ENCODE results near the gene UPK3A.

Gene UPK3A

GRCh38 chr22:45332001-45332400 is 47.3 kb downstream of the UPK3A start:
- Histone ChIP-seq H3K27ac (replicated peaks) (no peak overlapping the region), H3K4me3 (replicated peaks; ENCODE audit: insufficient read depth, low read length) (no peak overlapping the region)
- no peak for TF ChIP-seq GABPA (IDR thresholded peaks at IDR 0.05; ENCODE audit: low read depth)
- no peak for TF ChIP-seq REST (IDR thresholded peaks at IDR 0.05; ENCODE audit: insufficient replicate concordance, low read depth)
- no peak for TF ChIP-seq SPI1 (IDR thresholded peaks at IDR 0.05; ENCODE audit: borderline replicate concordance, low read depth)
- TF ChIP-seq POLR2AphosphoS5 (IDR thresholded peaks at IDR 0.05; ENCODE audit: low read depth), result no peak
- no peak for TF ChIP-seq CTCF (IDR thresholded peaks at IDR 0.05; ENCODE audit: insufficient read depth, low read length)

GRCh38 chr22:45334068-45334467 is 49.3 kb downstream of the UPK3A start:
- no peak for DNase-seq (ENCODE audit: low read depth in 1 of 2, low spot score in 1 of 2)
- Histone ChIP-seq H3K4me3 (replicated peaks; ENCODE audit: insufficient read depth, low read length) (no peak overlapping the region), H3K27ac (replicated peaks) (no peak overlapping the region), H3K27me3 (ENCODE audit: insufficient read depth, poor library complexity, severe bottlenecking) (no peaks in the 10 kb centered on the region)
- TF ChIP-seq POLR2AphosphoS5 (IDR thresholded peaks at IDR 0.05; ENCODE audit: low read depth), result no peak
- no peak for TF ChIP-seq GABPA (IDR thresholded peaks at IDR 0.05; ENCODE audit: low read depth)
- TF ChIP-seq CTCF (IDR thresholded peaks at IDR 0.05; ENCODE audit: insufficient read depth, low read length), result no peak
- TF ChIP-seq REST (IDR thresholded peaks at IDR 0.05; ENCODE audit: insufficient replicate concordance, low read depth), result no peak
- TF ChIP-seq SPI1 (IDR thresholded peaks at IDR 0.05; ENCODE audit: borderline replicate concordance, low read depth), result no peak

More at GRCh38 chr22:45332001-45332400, 47.3 kb downstream of the UPK3A start:
- DNase-seq (ENCODE audit: low read depth in 1 of 2, low spot score in 1 of 2), result no peak
- no peaks in the 10 kb centered on the region for H3K27me3 ChIP-seq (ENCODE audit: insufficient read depth, poor library complexity, severe bottlenecking)

- Histone ChIP-seq H3K27me3 (ENCODE audit: insufficient read depth, poor library complexity, severe bottlenecking) (no peaks in the 10 kb centered on the region), H3K4me3 (replicated peaks; ENCODE audit: insufficient read depth, low read length) (no peak overlapping the region), H3K27ac (replicated peaks) (no peak overlapping the region)
- DNase-seq (ENCODE audit: low read depth in 1 of 2, low spot score in 1 of 2), result no peak
- no peak for TF ChIP-seq POLR2AphosphoS5 (IDR thresholded peaks at IDR 0.05; ENCODE audit: low read depth)
- no peak for TF ChIP-seq GABPA (IDR thresholded peaks at IDR 0.05; ENCODE audit: low read depth)
- TF ChIP-seq CTCF (IDR thresholded peaks at IDR 0.05; ENCODE audit: insufficient read depth, low read length), result no peak
- no peak for TF ChIP-seq REST (IDR thresholded peaks at IDR 0.05; ENCODE audit: insufficient replicate concordance, low read depth)
- no peak for TF ChIP-seq SPI1 (IDR thresholded peaks at IDR 0.05; ENCODE audit: borderline replicate concordance, low read depth)
Observed at GRCh38 chr22:45334528-45334927, 49.8 kb downstream of the UPK3A start.
